Ascending aorta (tissue), 2 donors: Measurements from ENCODE around the gene CDNF. TPM values are rescaled to one million over a fixed set of nuclear protein-coding genes. Genes with fewer than 3 reads are reported as not detected.

Experiments
- DNase-seq, 2 donors: peaks; one replicate each; pipeline ENCODE4 v3.0.0-alpha.2; 2019; ENCODE audit warnings: low spot score in 2 of 2
- H3K27ac ChIP-seq, 2 donors: fragments of 200-600 bp; sonication (generic); one replicate each; pipeline ENCODE4 v1.5.1; 2016 to 2017; ENCODE audit warnings: mild to moderate bottlenecking in 1 of 2
- H3K27me3 ChIP-seq: fragments of 200-600 bp; sonication (generic); one replicate; pipeline ENCODE4 v1.5.1; 2017
- H3K36me3 ChIP-seq, 2 donors: fragments of 200-600 bp; sonication (generic); one replicate each; pipeline ENCODE4 v1.5.1; 2016
- H3K4me1 ChIP-seq, 2 donors: fragments of 200-600 bp; sonication (generic); one replicate each; pipeline ENCODE4 v1.5.1; 2016 to 2017; ENCODE audit warnings: mild to moderate bottlenecking in 1 of 2
- H3K4me3 ChIP-seq, 2 donors: fragments of 200-600 bp; sonication (generic); one replicate each; pipeline ENCODE4 v1.5.1; 2016 to 2017; ENCODE audit warnings: mild to moderate bottlenecking in 1 of 2
- H3K9me3 ChIP-seq, 2 donors: fragments of 200-600 bp; sonication (generic); one replicate each; pipeline ENCODE4 v1.5.1; 2016
- intact Hi-C: fragments of 100-400 bp; cut with DNase I; formaldehyde crosslinking; loops from one replicate; pipeline ENCODE4 v1.15.1; 2023
- total RNA-seq: library from RNA; depleted of rRNA; stranded (reverse); fragments of >200 nt; gene quantifications from one replicate; pipeline ENCODE4 v1.1.0, GENCODE V29; 2016
- TF ChIP-seq, protein P1 (sequence below), 3 experiments: fragments of 200-600 bp in 2 of 3; fragments of 450-650 bp in 1 of 3; sonication (generic) in 2 of 3; IDR thresholded peaks; one replicate each; pipeline ENCODE4 v1.5.1; 2016 to 2019; ENCODE audit warnings: antibody characterized with exemption in 3 of 3, mild to moderate bottlenecking in 1 of 3, moderate library complexity in 1 of 3

Gene CDNF
- total RNA-seq, 1 donor from 2014 or later = not detected

DNA sequence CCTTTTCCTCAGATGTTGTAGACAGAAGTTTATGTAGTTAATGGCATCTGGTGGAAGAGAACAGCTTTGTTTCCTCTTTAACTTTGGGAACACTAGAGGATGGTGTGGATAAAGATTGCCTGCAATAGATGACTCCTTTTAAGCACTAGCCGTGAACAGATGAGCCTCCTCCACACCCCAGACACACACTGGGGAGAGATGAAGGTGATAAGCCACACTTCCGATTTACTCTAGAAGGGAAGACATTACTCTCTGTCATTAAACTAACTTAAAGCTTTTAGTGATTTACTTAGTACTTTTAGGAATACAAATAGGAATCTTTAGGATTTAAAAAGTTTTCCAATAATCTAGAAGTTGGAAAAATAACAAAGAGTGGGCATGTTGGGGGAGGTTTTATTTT, 7.1 kb upstream of the CDNF start:
- no peaks in the 10 kb centered on the region for H3K27me3 ChIP-seq
- no peaks in the 10 kb centered on the region for H3K4me1 ChIP-seq
- intact Hi-C loops = no loop called here

DNA sequence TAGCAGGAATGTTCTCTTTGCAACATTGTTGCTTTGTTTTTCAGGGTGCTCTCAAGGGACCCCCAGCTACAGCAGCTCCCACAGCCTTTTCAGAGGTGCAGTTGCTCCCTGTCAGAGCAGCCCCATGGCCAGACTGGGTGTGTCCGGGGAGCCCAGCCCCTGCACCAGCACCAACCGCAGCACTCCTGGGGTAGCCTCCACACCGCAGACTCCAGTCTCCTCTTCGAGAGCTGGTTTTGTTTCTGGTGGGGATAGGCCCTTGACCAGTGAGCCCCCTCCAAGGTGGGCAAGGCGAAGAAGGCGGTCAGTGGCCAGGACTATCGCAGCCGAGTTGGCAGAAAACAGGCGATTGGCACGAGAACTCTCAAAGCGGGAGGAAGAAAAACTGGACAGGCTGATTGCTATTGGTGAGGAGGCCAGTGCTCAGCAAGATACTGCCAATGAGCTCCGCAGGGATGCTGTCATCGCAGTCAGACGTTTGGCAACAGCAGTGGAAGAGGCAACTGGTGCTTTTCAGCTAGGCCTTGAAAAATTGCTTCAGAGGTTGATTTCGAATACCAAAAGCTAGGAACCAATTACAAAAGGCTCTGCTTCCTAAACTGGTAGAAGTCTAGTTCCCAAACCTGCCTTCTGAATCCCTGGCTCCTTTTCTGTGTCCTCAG, 5.6 kb upstream of the CDNF start:
- Histone ChIP-seq H3K4me1 (no peaks in the 10 kb centered on the region), H3K27ac (no peak overlapping the region), H3K36me3 (peaks cover 24 to 33% of the 10 kb centered on the region in 2 donors), H3K27me3 (no peaks in the 10 kb centered on the region), H3K9me3 (no peaks in the 10 kb centered on the region), H3K4me3 (no peak overlapping the region)
- intact Hi-C loops = no loop called here
- no peak for DNase-seq
- TF ChIP-seq, protein P1, sequence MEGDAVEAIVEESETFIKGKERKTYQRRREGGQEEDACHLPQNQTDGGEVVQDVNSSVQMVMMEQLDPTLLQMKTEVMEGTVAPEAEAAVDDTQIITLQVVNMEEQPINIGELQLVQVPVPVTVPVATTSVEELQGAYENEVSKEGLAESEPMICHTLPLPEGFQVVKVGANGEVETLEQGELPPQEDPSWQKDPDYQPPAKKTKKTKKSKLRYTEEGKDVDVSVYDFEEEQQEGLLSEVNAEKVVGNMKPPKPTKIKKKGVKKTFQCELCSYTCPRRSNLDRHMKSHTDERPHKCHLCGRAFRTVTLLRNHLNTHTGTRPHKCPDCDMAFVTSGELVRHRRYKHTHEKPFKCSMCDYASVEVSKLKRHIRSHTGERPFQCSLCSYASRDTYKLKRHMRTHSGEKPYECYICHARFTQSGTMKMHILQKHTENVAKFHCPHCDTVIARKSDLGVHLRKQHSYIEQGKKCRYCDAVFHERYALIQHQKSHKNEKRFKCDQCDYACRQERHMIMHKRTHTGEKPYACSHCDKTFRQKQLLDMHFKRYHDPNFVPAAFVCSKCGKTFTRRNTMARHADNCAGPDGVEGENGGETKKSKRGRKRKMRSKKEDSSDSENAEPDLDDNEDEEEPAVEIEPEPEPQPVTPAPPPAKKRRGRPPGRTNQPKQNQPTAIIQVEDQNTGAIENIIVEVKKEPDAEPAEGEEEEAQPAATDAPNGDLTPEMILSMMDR (IDR thresholded peaks at IDR 0.05) = no peak

More for the DNA sequence above, 7.1 kb upstream of the CDNF start:
- Histone ChIP-seq H3K9me3 (no peaks in the 10 kb centered on the region), H3K4me3 (no peak overlapping the region), H3K36me3 (peaks cover 24 to 38% of the 10 kb centered on the region in 2 donors), H3K27ac (no peak overlapping the region)
- TF ChIP-seq, protein P1 (IDR thresholded peaks at IDR 0.05) = no peak
- DNase-seq = no peak

DNA sequence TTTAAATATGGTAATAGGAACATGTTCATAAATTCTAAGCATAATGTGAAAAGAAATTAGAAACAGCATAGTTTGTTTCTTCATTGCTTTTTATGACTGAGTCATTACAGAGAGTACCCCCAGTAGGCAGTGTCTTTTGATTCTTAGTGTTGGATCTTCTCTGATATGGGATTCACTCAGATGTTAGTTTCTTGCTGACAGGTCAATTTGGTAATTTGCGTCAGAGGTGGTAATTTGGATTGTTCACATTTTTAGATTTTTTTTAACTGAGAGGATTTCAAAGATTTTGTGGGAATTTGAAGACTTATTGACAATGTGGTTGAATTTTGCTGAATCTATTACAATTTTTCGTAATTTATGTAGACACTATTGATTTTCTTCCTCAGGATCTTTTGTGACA, 2.3 kb upstream of the CDNF start:
- Histone ChIP-seq H3K36me3 (peaks cover 24 to 33% of the 10 kb centered on the region in 2 donors), H3K27me3 (no peaks in the 10 kb centered on the region), H3K4me3 (no peak overlapping the region), H3K27ac (no peak overlapping the region), H3K9me3 (no peaks in the 10 kb centered on the region), H3K4me1 (peaks cover 0 to 7% of the 10 kb centered on the region in 2 donors)
- intact Hi-C loops = no loop called here
- no peak for DNase-seq
- TF ChIP-seq, protein P1 (IDR thresholded peaks at IDR 0.05) = no peak

DNA sequence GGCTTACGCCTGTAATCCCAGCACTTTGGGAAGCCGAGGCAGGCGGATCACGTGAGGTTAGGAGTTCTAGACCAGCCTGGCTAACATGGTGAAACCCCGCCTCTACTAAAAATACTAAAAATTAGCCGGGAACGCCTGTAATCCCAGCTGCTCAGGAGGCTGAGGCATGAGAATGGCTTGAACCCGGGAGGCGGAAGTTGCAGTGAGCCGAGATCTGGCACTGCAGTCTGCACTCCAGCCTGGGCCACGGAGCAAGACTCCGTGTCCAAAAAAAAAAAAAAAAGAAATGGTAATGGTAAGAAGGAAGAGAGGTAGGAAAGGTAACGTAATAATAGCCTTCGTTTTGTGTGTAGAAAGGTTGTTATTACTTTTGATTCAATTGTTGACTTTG, 1.5 kb upstream of the CDNF start:
- H3K27ac ChIP-seq = peak overlapping the region; percentile 91 to 94
- H3K4me3 ChIP-seq = peak overlapping the region; percentile 85 to 86
- TF ChIP-seq, protein P1 (IDR thresholded peaks at IDR 0.05) = no peak
- intact Hi-C loops = loop anchor here (2.0 to 5.0 kb wide), 4 partner anchors 102 to 302 kb away; partner anchors contain the start of gene RPP38
- no peak for DNase-seq
- peaks cover 0 to 7% of the 10 kb centered on the region in 2 donors for H3K4me1 ChIP-seq
- H3K36me3 ChIP-seq = peaks cover 24 to 31% of the 10 kb centered on the region in 2 donors
- H3K9me3 ChIP-seq = no peaks in the 10 kb centered on the region
- no peaks in the 10 kb centered on the region for H3K27me3 ChIP-seq

DNA sequence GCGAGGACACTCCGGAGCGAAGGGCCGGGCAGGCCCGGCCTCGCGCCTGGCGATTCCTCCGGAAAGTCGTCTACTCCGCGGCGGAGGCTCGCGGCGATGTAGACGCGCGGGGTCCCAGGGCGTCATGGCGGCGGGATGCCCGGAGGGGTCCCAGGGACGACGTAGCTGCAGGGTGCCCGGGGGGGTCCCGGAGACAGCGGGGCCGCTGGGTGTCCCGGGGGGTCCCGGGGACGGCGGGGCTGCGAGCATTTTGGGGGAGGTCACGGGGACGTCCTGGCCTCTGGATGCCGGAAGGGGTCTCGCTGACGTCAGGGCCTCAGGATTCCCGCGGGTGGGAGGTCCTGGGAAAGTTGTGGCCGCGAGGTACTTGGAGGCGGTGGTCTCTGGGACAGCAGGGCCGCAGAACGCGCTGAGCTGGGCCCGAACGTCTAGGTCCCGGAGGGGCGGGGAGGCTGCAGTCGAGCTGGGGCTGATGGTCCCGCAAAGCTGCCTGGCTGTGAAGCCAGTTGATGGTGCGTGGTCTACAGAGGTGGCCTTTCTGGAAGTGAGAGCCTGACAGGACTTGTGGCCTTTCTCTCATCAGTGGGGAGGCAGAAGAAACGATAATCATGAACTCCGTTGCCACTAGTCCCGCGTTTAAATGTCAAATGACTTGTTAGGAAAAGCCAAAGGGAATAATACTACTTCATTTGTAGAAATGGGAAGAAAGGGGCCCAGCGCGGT, 906 bp upstream of the CDNF start:
- H3K36me3 ChIP-seq = peaks cover 20 to 28% of the 10 kb centered on the region in 2 donors
- H3K4me3 ChIP-seq = peak overlapping the region; percentile 85 to 86
- H3K4me1 ChIP-seq = peaks cover 0 to 7% of the 10 kb centered on the region in 2 donors
- TF ChIP-seq, protein P1 (IDR thresholded peaks at IDR 0.05) = no peak
- peak overlapping the region; percentile 91 to 94 for H3K27ac ChIP-seq
- DNase-seq = peak in 1 of 2 donors; percentile 65
- intact Hi-C loops = loop anchor here (1.0 to 5.0 kb wide), 8 partner anchors 40 to 330 kb away; partner anchors contain the start of genes DCLRE1C, NMT2, RPP38 and SUV39H2
- no peaks in the 10 kb centered on the region for H3K9me3 ChIP-seq
- H3K27me3 ChIP-seq = no peaks in the 10 kb centered on the region
